GM12878 (cell line): ENCODE results near the gene USP54. TPM values are rescaled to one million over a fixed set of nuclear protein-coding genes. Genes with fewer than 3 reads are reported as not detected.

Experiments used
- CBX3 ChIP-seq: fragments of 200-600 bp; sonication (generic); IDR thresholded peaks from 2 replicates; pipeline ENCODE4 v1.6.1; 2016; ENCODE audit warnings: low read depth, borderline replicate concordance
- CEBPB ChIP-seq, 2 experiments: fragments of 150-350 bp in 1 of 2; IDR thresholded peaks; 2 replicates each; pipeline ENCODE4 v1.6.1; 2012 to 2014; ENCODE audit warnings: low read depth in 2 of 2, low read length in 2 of 2, borderline replicate concordance in 1 of 2, inconsistent platforms in 1 of 2
- FOXK2 ChIP-seq: fragments of 450-650 bp; IDR thresholded peaks from 2 replicates; pipeline ENCODE4 v1.6.1; 2017; ENCODE audit warnings: mild to moderate bottlenecking, moderate library complexity
- MLLT1 ChIP-seq: fragments of 450-650 bp; IDR thresholded peaks from 2 replicates; pipeline ENCODE4 v1.6.1; 2016; ENCODE audit warnings: mild to moderate bottlenecking
- NFYA ChIP-seq: IDR thresholded peaks from 2 replicates; pipeline ENCODE4 v1.6.1; 2011; ENCODE audit warnings: low read depth, mild to moderate bottlenecking, low read length, improper control_type of control experiment, borderline replicate concordance
- POLR2AphosphoS5 ChIP-seq: IDR thresholded peaks from 2 replicates; pipeline ENCODE4 v1.6.1; 2011; ENCODE audit warnings: mild to moderate bottlenecking, low read length, inconsistent platforms
- USF1 ChIP-seq: IDR thresholded peaks from 2 replicates; pipeline ENCODE4 v1.6.1; 2011; ENCODE audit warnings: borderline replicate concordance, low read depth, mild to moderate bottlenecking, moderate library complexity, mixed read lengths, low read length; ENCODE audit not compliant: insufficient read depth; ENCODE audit errors: extremely low read length
- ZBTB4 ChIP-seq: fragments of 450-650 bp; formaldehyde crosslinking; IDR thresholded peaks from 2 replicates; pipeline ENCODE4 v1.4.0; 2022; ENCODE audit warnings: mild to moderate bottlenecking, moderate library complexity
- polyA plus RNA-seq, 11 experiments: library from polyadenylated mRNA; depleted of rRNA in 4 of 11; unstranded in 6 of 11; stranded (reverse) in 5 of 11; fragments of >200 nt; fragmentation: Nextera tagmentation in 4 of 11; fragmentation: Illumina TruSeq in 1 of 11; extraction: Ambion mirVana in 4 of 11; extraction: Trizol in 1 of 11; gene quantifications; 1 replicate in 1 of 11; 2 replicates in 10 of 11; pipeline versions ENCODE4 v1.2.1 to v1.2.3, GENCODE V29; 2011 to 2016; ENCODE audit warnings: inconsistent platforms in 2 of 11, missing spikeins in 2 of 11, low read depth in 1 of 11
- total RNA-seq, 4 experiments: library from RNA; depleted of rRNA in 3 of 4; stranded (reverse); fragments of >200 nt in 3 of 4; fragmentation: Illumina TruSeq in 1 of 4; extraction: Trizol in 1 of 4; gene quantifications; 2 replicates each; pipeline versions ENCODE4 v1.2.1 to v1.2.3, GENCODE V29; 2013 to 2021

The USP54 gene
- total and polyA plus RNA-seq, 10 of the 15 experiments (the other 5 are each of a cell fraction or from before 2014, with no cell fraction given): 0.93 to 10.5 (median 5.5) TPM

- TF ChIP-seq ZBTB4 (CRISPR knock-in tag): no peak
- no peak for TF ChIP-seq POLR2AphosphoS5
- no peak for TF ChIP-seq USF1
- TF ChIP-seq NFYA: no peak
- no peak for TF ChIP-seq CBX3
- TF ChIP-seq CEBPB (IDR thresholded peaks at IDR 0.05; ENCODE audit: borderline replicate concordance in 1 of 2, low read depth in 2 of 2, low read length in 2 of 2): no peak
- no peak for TF ChIP-seq MLLT1
- no peak for TF ChIP-seq FOXK2
These were observed 81.4 kb downstream of the USP54 start (continued) for GRCh38 chr10:73509695-73510094.
